H9 (cell line): ENCODE results near the gene ROBO2. TPM values are rescaled to one million over a fixed set of nuclear protein-coding genes. Genes with fewer than 3 reads are reported as not detected.

Experiments used
- DNase-seq: peaks from one replicate; pipeline ENCODE4 v3.0.0-alpha.2; 2017
- H2AFZ ChIP-seq: one replicate; pipeline ENCODE4 v1.6.1; 2013; ENCODE audit warnings: mild to moderate bottlenecking, low read length, control low read depth, moderate library complexity
- H2AK5ac ChIP-seq: 2 replicates; pipeline ENCODE4 v1.6.1; 2013; ENCODE audit warnings: low read length, control low read depth, mixed read lengths; ENCODE audit not compliant: insufficient read length
- H2BK120ac ChIP-seq: one replicate; pipeline ENCODE4 v1.6.1; 2013; ENCODE audit warnings: low read depth, mild to moderate bottlenecking, low read length, control low read depth, inconsistent platforms; ENCODE audit not compliant: poor library complexity, severe bottlenecking
- H2BK12ac ChIP-seq: 2 replicates; pipeline ENCODE4 v1.6.1; 2013; ENCODE audit warnings: low read length, control low read depth, mixed read lengths, low read depth; ENCODE audit not compliant: insufficient read length
- H2BK15ac ChIP-seq: 2 replicates; pipeline ENCODE4 v1.6.1; 2013; ENCODE audit warnings: low read depth, low read length, control low read depth
- H2BK20ac ChIP-seq: one replicate; pipeline ENCODE4 v1.6.1; 2013; ENCODE audit warnings: low read depth, mild to moderate bottlenecking, low read length, control low read depth, inconsistent platforms; ENCODE audit not compliant: poor library complexity, severe bottlenecking
- H2BK5ac ChIP-seq: 2 replicates; pipeline ENCODE4 v1.6.1; 2013; ENCODE audit warnings: low read length, control low read depth, mixed read lengths; ENCODE audit not compliant: insufficient read length
- H3K14ac ChIP-seq: 2 replicates; pipeline ENCODE4 v1.6.1; 2013; ENCODE audit warnings: low read length, control low read depth; ENCODE audit not compliant: insufficient read depth
- H3K18ac ChIP-seq: 2 replicates; pipeline ENCODE4 v1.6.1; 2013; ENCODE audit warnings: low read depth, mild to moderate bottlenecking, mixed read lengths, low read length, control low read depth; ENCODE audit not compliant: insufficient read length
- H3K23ac ChIP-seq: 2 replicates; pipeline ENCODE4 v1.6.1; 2013; ENCODE audit warnings: low read length, control low read depth, mixed read lengths, low read depth; ENCODE audit not compliant: insufficient read length
- H3K23me2 ChIP-seq: 2 replicates; pipeline ENCODE4 v1.6.1; 2013; ENCODE audit warnings: low read depth, mild to moderate bottlenecking, mixed read lengths, low read length, control low read depth; ENCODE audit not compliant: insufficient read length, poor library complexity, severe bottlenecking
- H3K27ac ChIP-seq: 2 replicates; pipeline ENCODE4 v1.5.1; 2013; ENCODE audit warnings: low read length, control low read depth, mixed read lengths, low read depth; ENCODE audit not compliant: insufficient read length
- H3K27me3 ChIP-seq: 2 replicates; pipeline ENCODE4 v1.6.1; 2013; ENCODE audit warnings: low read length, control low read depth, inconsistent platforms; ENCODE audit not compliant: insufficient read depth
- H3K4ac ChIP-seq: 2 replicates; pipeline ENCODE4 v1.6.1; 2013; ENCODE audit warnings: low read depth, mild to moderate bottlenecking, control low read depth, inconsistent platforms, low read length, moderate library complexity
- H3K4me1 ChIP-seq: 2 replicates; pipeline ENCODE4 v1.6.1; 2013; ENCODE audit warnings: low read length, control low read depth, inconsistent platforms; ENCODE audit not compliant: insufficient read depth
- H3K4me2 ChIP-seq: 2 replicates; pipeline ENCODE4 v1.6.1; 2013; ENCODE audit warnings: low read length, control low read depth, mixed read lengths; ENCODE audit not compliant: insufficient read length, insufficient read depth
- H3K56ac ChIP-seq: 2 replicates; pipeline ENCODE4 v1.6.1; 2013; ENCODE audit warnings: low read depth, mild to moderate bottlenecking, mixed read lengths, low read length, control low read depth; ENCODE audit not compliant: insufficient read length
- H3K79me1 ChIP-seq: 2 replicates; pipeline ENCODE4 v1.6.1; 2013; ENCODE audit warnings: low read depth, mild to moderate bottlenecking, moderate library complexity, low read length, control low read depth, inconsistent platforms; ENCODE audit not compliant: insufficient read depth, poor library complexity, severe bottlenecking
- H3K79me2 ChIP-seq: 2 replicates; pipeline ENCODE4 v1.6.1; 2013; ENCODE audit warnings: low read length, control low read depth, inconsistent platforms; ENCODE audit not compliant: insufficient read depth
- H3K9ac ChIP-seq: 2 replicates; pipeline ENCODE4 v1.6.1; 2013; ENCODE audit warnings: low read length, control low read depth, mixed read lengths; ENCODE audit not compliant: insufficient read length; ENCODE audit errors: extremely low read depth
- H3K9me3 ChIP-seq: one replicate; pipeline ENCODE4 v1.6.1; 2013; ENCODE audit warnings: low read depth, low read length, inconsistent platforms; ENCODE audit not compliant: control insufficient read depth
- H3T11ph ChIP-seq: one replicate; pipeline ENCODE4 v1.6.1; 2013; ENCODE audit warnings: mild to moderate bottlenecking, low read length, control low read depth, inconsistent platforms
- H4K20me1 ChIP-seq: one replicate; pipeline ENCODE4 v1.6.1; 2013; ENCODE audit not compliant: control insufficient read depth, insufficient read length, insufficient read depth
- H4K5ac ChIP-seq: 2 replicates; pipeline ENCODE4 v1.6.1; 2013; ENCODE audit warnings: low read depth, mild to moderate bottlenecking, mixed read lengths, low read length, control low read depth; ENCODE audit not compliant: insufficient read length
- H4K8ac ChIP-seq: replicated peaks from 2 replicates; pipeline ENCODE4 v1.6.1; 2013; ENCODE audit warnings: low read length, control low read depth, mixed read lengths, low read depth; ENCODE audit not compliant: insufficient read length
- H4K91ac ChIP-seq: 2 replicates; pipeline ENCODE4 v1.6.1; 2013; ENCODE audit warnings: low read depth, mild to moderate bottlenecking, moderate library complexity, mixed read lengths, low read length, control low read depth; ENCODE audit not compliant: insufficient read length
- H3K27ac Mint-ChIP-seq, 3 experiments: 2 replicates in 2 of 3; 3 replicates in 1 of 3; pipeline ENCODE4 v1.8.0; 2020 to 2021; ENCODE audit warnings: mixed read lengths in 3 of 3, mild to moderate bottlenecking in 1 of 3, moderate library complexity in 1 of 3
- H3K27me3 Mint-ChIP-seq: 2 replicates; pipeline ENCODE4 v1.8.0; 2021; ENCODE audit warnings: low read depth, mild to moderate bottlenecking, moderate library complexity, mixed read lengths
- H3K36me3 Mint-ChIP-seq, 3 experiments: 2 replicates in 2 of 3; 3 replicates in 1 of 3; pipeline ENCODE4 v1.8.0; 2020 to 2021; ENCODE audit warnings: low read depth in 3 of 3, mixed read lengths in 3 of 3; ENCODE audit not compliant: insufficient read depth in 1 of 3
- H3K4me1 Mint-ChIP-seq, 2 experiments: 2 replicates each; pipeline ENCODE4 v1.8.0; 2020; ENCODE audit warnings: mixed read lengths in 2 of 2
- H3K4me3 Mint-ChIP-seq, 2 experiments: 2 replicates in 1 of 2; 3 replicates in 1 of 2; pipeline ENCODE4 v1.8.0; 2020 to 2021; ENCODE audit warnings: mild to moderate bottlenecking in 2 of 2, mixed read lengths in 2 of 2, moderate library complexity in 1 of 2
- H3K9me3 Mint-ChIP-seq, 2 experiments: 2 replicates in 1 of 2; 3 replicates in 1 of 2; pipeline ENCODE4 v1.8.0; 2020; ENCODE audit warnings: mild to moderate bottlenecking in 2 of 2, mixed read lengths in 2 of 2, moderate library complexity in 1 of 2
- CTCF ChIP-seq: fragments of 200-600 bp; sonication (generic); conservative IDR thresholded peaks from 3 replicates; pipeline ENCODE4 v1.8.0; 2021; ENCODE audit warnings: antibody characterized with exemption, mild to moderate bottlenecking
- total RNA-seq: library from RNA; stranded (reverse); gene quantifications from 2 replicates; pipeline ENCODE4 v1.2.1, GENCODE V29; 2021

ROBO2 gene
- total RNA-seq, 1 experiment from 2014 or later: 2.3 TPM

- Histone ChIP-seq H3K18ac (no peak overlapping the region), H3K27ac (no peak overlapping the region), H3K27me3 (no peaks in the 10 kb centered on the region), H3T11ph (no peak overlapping the region), H3K56ac (no peak overlapping the region), H3K4me2 (no peak overlapping the region), H3K79me2 (no peaks in the 10 kb centered on the region), H2BK120ac (no peak overlapping the region), H4K91ac (no peak overlapping the region), H3K23me2 (no peaks in the 10 kb centered on the region), H2BK15ac (no peak overlapping the region), H2AFZ (no peak overlapping the region), H3K9ac (no peak overlapping the region), H4K5ac (no peak overlapping the region), H3K14ac (no peak overlapping the region), H3K4ac (no peak overlapping the region), H2AK5ac (no peak overlapping the region), H2BK12ac (no peak overlapping the region), H3K79me1 (no peaks in the 10 kb centered on the region), H3K9me3 (no peaks in the 10 kb centered on the region), H4K20me1 (no peaks in the 10 kb centered on the region), H4K8ac (no peak overlapping the region), H2BK5ac (no peak overlapping the region), H3K4me1 (no peaks in the 10 kb centered on the region), H2BK20ac (no peak overlapping the region), H3K23ac (no peak overlapping the region)
- no peaks in the 10 kb centered on the region for H3K36me3 Mint-ChIP-seq
- H3K4me1 Mint-ChIP-seq: peaks cover 0 to 3% of the 10 kb centered on the region in 2 experiments; a peak in 2 of 4 replicates
- no peak overlapping the region for H3K27ac Mint-ChIP-seq
- TF ChIP-seq CTCF: no peak
- no peak for DNase-seq
- H3K27me3 Mint-ChIP-seq: no peaks in the 10 kb centered on the region
- no peak overlapping the region for H3K4me3 Mint-ChIP-seq
- no peaks in the 10 kb centered on the region for H3K9me3 Mint-ChIP-seq
Observed at GRCh38 chr3:77446761-77447160, 406.9 kb downstream of the ROBO2 start.
